ENCODE measurements around the gene ZNF669.

Gene ZNF669

DNA sequence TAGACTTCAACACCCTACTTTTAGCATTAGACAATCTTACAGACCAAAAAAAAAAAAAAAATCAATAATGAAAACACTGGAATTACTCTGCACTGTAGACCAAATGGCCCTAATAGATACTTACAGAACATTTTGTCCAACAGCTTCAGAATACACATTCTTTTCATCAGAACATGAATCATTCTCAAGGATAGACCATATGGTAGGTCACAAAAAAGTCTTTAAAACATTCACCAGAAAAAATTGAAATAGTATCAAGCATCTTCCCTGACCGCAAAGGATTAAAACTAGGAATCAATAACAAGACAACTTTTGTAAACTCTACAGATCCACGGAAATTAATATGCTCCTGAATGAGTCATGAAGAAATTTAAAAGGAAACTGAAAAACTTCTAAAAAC is 48.1 kb downstream of the ZNF669 start:
- no peak for DNase-seq

DNA sequence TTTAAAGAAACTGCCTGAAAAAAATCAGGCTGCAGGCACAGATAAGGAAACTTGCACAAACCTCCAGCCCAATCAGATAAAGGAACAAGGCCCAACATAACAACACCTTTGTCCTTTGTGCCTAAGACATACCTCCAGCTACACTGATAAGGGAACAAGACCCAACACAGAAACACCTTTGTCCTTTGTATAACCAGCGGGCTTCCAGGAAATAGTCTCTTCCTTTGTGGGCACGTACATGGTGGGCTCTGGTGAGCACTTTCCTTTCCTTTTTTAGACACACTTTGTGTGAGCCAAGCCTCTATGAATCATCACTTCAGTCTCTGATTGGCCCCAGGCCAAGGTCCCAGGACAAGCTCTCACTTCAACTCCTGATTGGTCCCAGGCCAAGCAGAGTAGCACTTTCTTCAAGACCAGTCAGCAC is 49.2 kb downstream of the ZNF669 start:
- DNase-seq, result no peak
